Heart right ventricle (tissue), 16 donors: ENCODE results near the gene ANKRD39. TPM values are rescaled to one million over a fixed set of nuclear protein-coding genes. Genes with fewer than 3 reads are reported as not detected.

Experiments used
- ATAC-seq, 8 donors: fragments of 200-7000 bp; cut with Tn5 transposase; one replicate each; pipeline ENCODE4 v1.9.1; 2020; ENCODE audit warnings: mild to moderate bottlenecking in 8 of 8, moderate library complexity in 8 of 8, moderate number of reproducible peaks in 1 of 8
- DNase-seq, 2 donors: peaks; one replicate each; pipeline ENCODE4 v3.0.0-alpha.2; 2020
- H3K27ac ChIP-seq, 10 donors: fragments of 200-600 bp; sonication (generic) in 2 of 10; one replicate each; pipeline versions ENCODE4 v1.5.0 to v1.8.0; 2020 to 2022; ENCODE audit warnings: mild to moderate bottlenecking in 3 of 10
- H3K27me3 ChIP-seq, 7 donors: fragments of 200-600 bp; one replicate each; pipeline ENCODE4 v1.8.0; 2021 to 2022; ENCODE audit warnings: mild to moderate bottlenecking in 2 of 7
- H3K36me3 ChIP-seq, 9 donors: fragments of 200-600 bp; sonication (generic) in 1 of 9; one replicate each; pipeline versions ENCODE4 v1.5.0 to v1.8.0; 2020 to 2022; ENCODE audit warnings: mild to moderate bottlenecking in 2 of 9
- H3K4me1 ChIP-seq, 9 donors: fragments of 200-600 bp; sonication (generic) in 1 of 9; one replicate each; pipeline versions ENCODE4 v1.5.0 to v1.8.0; 2020 to 2022; ENCODE audit warnings: mild to moderate bottlenecking in 4 of 9
- H3K4me3 ChIP-seq, 10 donors: fragments of 200-600 bp; sonication (generic) in 2 of 10; one replicate each; pipeline versions ENCODE4 v1.5.0 to v1.8.0; 2020 to 2022; ENCODE audit warnings: mild to moderate bottlenecking in 7 of 10, moderate library complexity in 2 of 10
- H3K9me3 ChIP-seq, 11 donors: fragments of 200-600 bp in 10 of 11; sonication (generic) in 2 of 11; one replicate each; pipeline versions ENCODE4 v1.5.0 to v1.8.0; 2013 to 2022; ENCODE audit warnings: mild to moderate bottlenecking in 2 of 11, control low read depth in 1 of 11, moderate library complexity in 1 of 11
- WGBS, 2 donors: extraction: QIAGEN DNeasy Blood & Tissue Kit; methylation state at CpG; one replicate each; pipeline ENCODE4 v1.1.7; 2013; ENCODE audit warnings: inconsistent platforms in 1 of 2; 5-methylcytosine and 5-hydroxymethylcytosine counted together
- intact Hi-C, 10 donors: fragments of 100-400 bp; cut with DNase I; formaldehyde crosslinking; loops; one replicate each; pipeline versions ENCODE4 v1.11.1 to v1.14.2; 2022
- polyA plus RNA-seq, 2 donors: library from polyadenylated mRNA; stranded (reverse); fragments of 200-250 nt; gene quantifications; one replicate each; pipeline ENCODE4 v1.2.3, GENCODE V29; 2013
- total RNA-seq, 10 donors: library from RNA; stranded (reverse); fragmentation: NEBNext Ultra II Directional in 3 of 10; extraction: Animal tissue kit (Norgen Biotek cat#: 25700) in 3 of 10; gene quantifications; one replicate each; pipeline versions ENCODE4 v1.2.1 to v1.2.4, GENCODE V29; 2021 to 2023
- TF ChIP-seq, protein P1 (sequence below), 9 donors: fragments of 200-600 bp; sonication (generic) in 2 of 9; IDR thresholded peaks; one replicate each; pipeline versions ENCODE4 v1.5.0 to v1.8.0; 2021 to 2022; ENCODE audit warnings: antibody characterized with exemption in 9 of 9, mild to moderate bottlenecking in 5 of 9, moderate library complexity in 1 of 9
- donor health status: Arrhythmogenic right ventricular cardiomyopathy.
- donor health status: ischemic (EF 13 %, LVEDD 7.1; RV severe dilation, severe dysfunction).
- donor health status: healthy with polysubstance abuse.
- donor health status: DM: no; HTN: yes; CAD: no.
- donor health status: DM: no; HTN: no; CAD: no.
- donor health status: ischemic (EF 25% LVEDD 6.9; RV normal size, moderate dysfunction).
- donor health status: ischemic (EF 25% LVEDD 5.7; RV mildly dilated, moderate dysfunction).
- donor health status: healthy.
- donor health status: DM: yes; HTN: yes; CAD: no.
- donor health status: Ischemic cardiomyopathy.
- donor health status: ischemic (EF 35%, LVEDD 5.7; RV mildly dilated, moderate dysfunction).
- donor health status: nonischemic (EF 11% LVEDD 7.7; RV severe dilation, severe dysfunction).
- donor health status: DM: yes; HTN: yes; CAD: no.
- donor health status: PGD.
- donor health status: ischemic (EF 29% LVEDD 5.4; RV normal size, mild dysfunction).
- donor health status: nonischemic (EF 23%, LVEDD 6.1; RV moderate dilation, normal function).

The ANKRD39 gene
- total and polyA plus RNA-seq, 12 donors = 14.2 to 26.5 (median 16.4) TPM

DNA sequence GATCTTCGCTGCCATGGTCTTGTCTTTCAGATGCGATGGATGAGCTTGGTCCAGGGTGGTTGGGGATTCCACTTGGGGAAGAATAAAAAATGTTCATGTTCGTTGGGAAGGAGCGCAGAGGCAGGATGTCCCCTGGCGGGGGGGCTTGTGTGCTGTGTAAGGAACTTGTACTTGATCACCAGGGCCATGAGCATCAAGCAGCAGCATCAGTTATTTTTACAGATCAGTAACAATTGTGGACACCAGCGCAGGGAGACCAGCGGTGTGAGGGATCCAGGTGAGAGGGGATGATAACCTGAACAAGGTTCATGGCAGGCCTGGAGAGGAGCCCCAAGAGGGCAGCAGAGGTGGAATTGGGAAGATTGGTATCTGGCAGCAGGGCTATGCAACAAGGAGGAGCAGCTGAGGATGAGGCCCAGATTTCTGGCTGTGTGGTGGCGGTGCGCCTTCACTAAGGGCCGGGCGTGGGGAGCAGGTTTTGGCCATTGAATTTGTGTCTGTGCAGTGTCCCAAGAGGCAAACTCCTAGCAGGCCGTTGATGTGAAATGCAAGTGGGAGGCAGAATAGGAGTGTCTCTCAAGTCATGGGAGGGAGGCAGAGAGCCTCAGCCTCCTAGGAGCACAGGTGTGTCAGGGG lies 37.8 kb downstream of the ANKRD39 start:
- H3K27me3 ChIP-seq = no peaks in the 10 kb centered on the region
- 88% methylated on average over 12 of the region's 12 CpGs for WGBS, 2 donors
- ATAC-seq (no peak), DNase-seq (no peak)
- intact Hi-C loops = loop anchor here in 4 of 10 donors (5.0 to 10.0 kb wide), 3 partner anchors 37 to 185 kb away; partner anchors contain the start of genes ANKRD39 (in 2 of the 4), CNNM4 (in 1 of the 4) and KANSL3 (in 1 of the 4)
- TF ChIP-seq, protein P1, sequence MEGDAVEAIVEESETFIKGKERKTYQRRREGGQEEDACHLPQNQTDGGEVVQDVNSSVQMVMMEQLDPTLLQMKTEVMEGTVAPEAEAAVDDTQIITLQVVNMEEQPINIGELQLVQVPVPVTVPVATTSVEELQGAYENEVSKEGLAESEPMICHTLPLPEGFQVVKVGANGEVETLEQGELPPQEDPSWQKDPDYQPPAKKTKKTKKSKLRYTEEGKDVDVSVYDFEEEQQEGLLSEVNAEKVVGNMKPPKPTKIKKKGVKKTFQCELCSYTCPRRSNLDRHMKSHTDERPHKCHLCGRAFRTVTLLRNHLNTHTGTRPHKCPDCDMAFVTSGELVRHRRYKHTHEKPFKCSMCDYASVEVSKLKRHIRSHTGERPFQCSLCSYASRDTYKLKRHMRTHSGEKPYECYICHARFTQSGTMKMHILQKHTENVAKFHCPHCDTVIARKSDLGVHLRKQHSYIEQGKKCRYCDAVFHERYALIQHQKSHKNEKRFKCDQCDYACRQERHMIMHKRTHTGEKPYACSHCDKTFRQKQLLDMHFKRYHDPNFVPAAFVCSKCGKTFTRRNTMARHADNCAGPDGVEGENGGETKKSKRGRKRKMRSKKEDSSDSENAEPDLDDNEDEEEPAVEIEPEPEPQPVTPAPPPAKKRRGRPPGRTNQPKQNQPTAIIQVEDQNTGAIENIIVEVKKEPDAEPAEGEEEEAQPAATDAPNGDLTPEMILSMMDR (IDR thresholded peaks at IDR 0.05) = no peak
- peaks cover 0 to 32% (median 0%) of the 10 kb centered on the region in 9 donors for H3K36me3 ChIP-seq
- H3K4me1 ChIP-seq = peaks cover 24 to 79% (median 66%) of the 10 kb centered on the region in 9 donors
- no peak overlapping the region for H3K4me3 ChIP-seq
- no peaks in the 10 kb centered on the region for H3K9me3 ChIP-seq
- H3K27ac ChIP-seq = no peak overlapping the region

GRCh38 chr2:96819128-96819875 lies 38.5 kb downstream of the ANKRD39 start:
- Histone ChIP-seq H3K27ac (peak overlapping the region in 3 of 10 donors; percentile 35 to 44 (median 41)), H3K27me3 (no peaks in the 10 kb centered on the region), H3K36me3 (peaks cover 0 to 25% (median 0%) of the 10 kb centered on the region in 9 donors), H3K4me1 (peaks cover 24 to 80% (median 63%) of the 10 kb centered on the region in 9 donors), H3K9me3 (no peaks in the 10 kb centered on the region), H3K4me3 (peak overlapping the region in 3 of 10 donors; percentile 3 to 29 (median 12))
- 56 to 62% methylated on average over 10 of the region's 10 CpGs for WGBS, 2 donors
- ATAC-seq = peak in 5 of 8 donors; percentile 11 to 63 (median 25)
- DNase-seq = no peak
- TF ChIP-seq, protein P1 (IDR thresholded peaks at IDR 0.05) = peak in 1 of 9 donors; percentile 4
- intact Hi-C loops = loop anchor here in 4 of 10 donors (5.0 to 10.0 kb wide), 3 partner anchors 38 to 185 kb away; partner anchors contain the start of genes ANKRD39 (in 2 of the 4), CNNM4 (in 1 of the 4) and KANSL3 (in 1 of the 4)

DNA sequence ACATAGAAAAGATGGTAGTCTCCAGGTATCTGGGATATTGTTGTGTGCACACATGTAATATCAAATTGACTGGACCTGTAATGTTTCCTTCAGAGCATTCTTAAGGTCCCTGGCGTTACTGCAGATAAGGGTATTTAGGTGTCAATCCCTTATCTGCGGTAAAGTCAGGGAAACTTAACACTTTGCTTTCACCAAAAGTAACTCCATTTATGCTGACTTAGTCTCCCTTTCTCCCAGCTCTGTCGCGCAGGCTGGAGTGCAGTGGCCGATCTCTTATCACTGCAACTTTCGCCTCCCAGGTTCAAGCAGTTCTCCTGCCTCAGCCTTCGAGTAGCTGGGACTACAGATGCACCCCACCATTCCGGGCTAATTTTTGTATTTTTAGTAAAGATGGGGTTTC lies 39.9 kb downstream of the ANKRD39 start:
- Histone ChIP-seq H3K9me3 (no peaks in the 10 kb centered on the region), H3K4me3 (peak overlapping the region in 9 of 10 donors; percentile 27 to 96 (median 81)), H3K36me3 (peaks cover 0 to 12% (median 0%) of the 10 kb centered on the region in 9 donors), H3K27me3 (no peaks in the 10 kb centered on the region), H3K4me1 (peaks cover 24 to 68% (median 49%) of the 10 kb centered on the region in 9 donors), H3K27ac (no peak overlapping the region)
- TF ChIP-seq, protein P1 (IDR thresholded peaks at IDR 0.05) = no peak
- ATAC-seq (no peak), DNase-seq (no peak)
- WGBS, 2 donors = 68 to 76% methylated on average over 8 of the region's 8 CpGs
- intact Hi-C loops = loop anchor here in 4 of 10 donors (5.0 to 10.0 kb wide), 3 partner anchors 39 to 183 kb away; partner anchors contain the start of genes ANKRD39 (in 2 of the 4), CNNM4 (in 1 of the 4) and KANSL3 (in 1 of the 4)
